Measurements from ENCODE around the gene ADARB2.

The ADARB2 gene

GRCh38 chr10:1746796-1747195 is 9.5 kb upstream of the ADARB2 start:
- TF ChIP-seq, protein P1, sequence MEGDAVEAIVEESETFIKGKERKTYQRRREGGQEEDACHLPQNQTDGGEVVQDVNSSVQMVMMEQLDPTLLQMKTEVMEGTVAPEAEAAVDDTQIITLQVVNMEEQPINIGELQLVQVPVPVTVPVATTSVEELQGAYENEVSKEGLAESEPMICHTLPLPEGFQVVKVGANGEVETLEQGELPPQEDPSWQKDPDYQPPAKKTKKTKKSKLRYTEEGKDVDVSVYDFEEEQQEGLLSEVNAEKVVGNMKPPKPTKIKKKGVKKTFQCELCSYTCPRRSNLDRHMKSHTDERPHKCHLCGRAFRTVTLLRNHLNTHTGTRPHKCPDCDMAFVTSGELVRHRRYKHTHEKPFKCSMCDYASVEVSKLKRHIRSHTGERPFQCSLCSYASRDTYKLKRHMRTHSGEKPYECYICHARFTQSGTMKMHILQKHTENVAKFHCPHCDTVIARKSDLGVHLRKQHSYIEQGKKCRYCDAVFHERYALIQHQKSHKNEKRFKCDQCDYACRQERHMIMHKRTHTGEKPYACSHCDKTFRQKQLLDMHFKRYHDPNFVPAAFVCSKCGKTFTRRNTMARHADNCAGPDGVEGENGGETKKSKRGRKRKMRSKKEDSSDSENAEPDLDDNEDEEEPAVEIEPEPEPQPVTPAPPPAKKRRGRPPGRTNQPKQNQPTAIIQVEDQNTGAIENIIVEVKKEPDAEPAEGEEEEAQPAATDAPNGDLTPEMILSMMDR (IDR thresholded peaks at IDR 0.05; ENCODE audit: insufficient read depth, low read length, missing control alignments) = no peak
- H3K4me3 ChIP-seq (ENCODE audit: low read depth, low read length) = no peak overlapping the region
- DNase-seq (ENCODE audit: low read depth, low spot score) = no peak
- POLR2A ChIA-PET = no interaction called here
- CTCF ChIA-PET = no interaction called here

DNA sequence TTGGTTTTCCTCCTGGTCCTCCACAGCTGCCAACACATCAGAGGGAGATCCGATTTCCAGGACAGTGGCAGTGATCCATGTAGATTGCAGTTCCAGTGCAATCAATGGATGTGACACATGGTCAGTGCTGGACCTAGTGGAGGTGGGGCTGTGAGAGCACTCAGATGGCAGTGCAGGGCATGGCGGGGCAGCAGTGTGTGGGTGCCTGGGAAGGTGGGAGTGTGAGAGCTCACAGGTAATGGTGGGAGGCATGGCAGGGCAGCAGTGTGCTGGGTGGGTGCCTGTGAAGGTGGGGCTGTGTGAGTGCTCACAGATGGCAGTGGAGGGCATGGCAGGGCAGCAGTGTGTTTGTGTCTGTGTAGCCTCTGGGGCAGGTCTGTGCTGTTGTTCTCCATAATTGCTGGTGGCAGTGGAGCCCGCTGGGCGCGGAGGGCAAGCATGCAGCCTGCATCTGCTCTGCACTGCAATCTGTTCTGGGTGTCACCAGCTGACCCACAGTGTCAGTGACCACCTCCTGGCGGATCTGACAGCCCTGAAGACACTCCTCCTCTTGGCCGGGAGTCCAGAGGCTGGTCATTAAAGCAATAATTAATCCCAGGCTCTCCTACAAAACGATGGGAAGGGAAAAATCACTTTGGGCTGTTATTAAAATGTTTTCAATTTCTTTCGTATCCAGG is 8.6 kb upstream of the ADARB2 start:
- ChIA-PET CTCF (no interaction called here), POLR2A (no interaction called here)
- TF ChIP-seq, protein P1 (IDR thresholded peaks at IDR 0.05; ENCODE audit: insufficient read depth, low read length, missing control alignments) = no peak
- no peak overlapping the region for H3K4me3 ChIP-seq (ENCODE audit: low read depth, low read length)
- no peak for DNase-seq (ENCODE audit: low read depth, low spot score)

GRCh38 chr10:1744524-1744923 is 7.2 kb upstream of the ADARB2 start:
- POLR2A ChIA-PET = no interaction called here

GRCh38 chr10:1743141-1743540 is 5.8 kb upstream of the ADARB2 start:
- TF ChIP-seq, protein P1 (IDR thresholded peaks at IDR 0.05; ENCODE audit: insufficient read depth, low read length, missing control alignments) = no peak
- ChIA-PET CTCF (no interaction called here), POLR2A (no interaction called here)

More at GRCh38 chr10:1744524-1744923, 7.2 kb upstream of the ADARB2 start:
- no peak for DNase-seq (ENCODE audit: low read depth, low spot score)
- H3K4me3 ChIP-seq (ENCODE audit: low read depth, low read length) = no peak overlapping the region
- CTCF ChIA-PET = no interaction called here
- TF ChIP-seq, protein P1 (IDR thresholded peaks at IDR 0.05; ENCODE audit: insufficient read depth, low read length, missing control alignments) = no peak

GRCh38 chr10:1741450-1741849 is 4.1 kb upstream of the ADARB2 start:
- TF ChIP-seq, protein P1 (IDR thresholded peaks at IDR 0.05; ENCODE audit: insufficient read depth, low read length, missing control alignments) = no peak
- ChIA-PET POLR2A (no interaction called here), CTCF (no interaction called here)
- DNase-seq (ENCODE audit: low read depth, low spot score) = no peak
- no peak overlapping the region for H3K4me3 ChIP-seq (ENCODE audit: low read depth, low read length)

More at GRCh38 chr10:1743141-1743540, 5.8 kb upstream of the ADARB2 start:
- no peak for DNase-seq (ENCODE audit: low read depth, low spot score)
- H3K4me3 ChIP-seq (ENCODE audit: low read depth, low read length) = no peak overlapping the region

DNA sequence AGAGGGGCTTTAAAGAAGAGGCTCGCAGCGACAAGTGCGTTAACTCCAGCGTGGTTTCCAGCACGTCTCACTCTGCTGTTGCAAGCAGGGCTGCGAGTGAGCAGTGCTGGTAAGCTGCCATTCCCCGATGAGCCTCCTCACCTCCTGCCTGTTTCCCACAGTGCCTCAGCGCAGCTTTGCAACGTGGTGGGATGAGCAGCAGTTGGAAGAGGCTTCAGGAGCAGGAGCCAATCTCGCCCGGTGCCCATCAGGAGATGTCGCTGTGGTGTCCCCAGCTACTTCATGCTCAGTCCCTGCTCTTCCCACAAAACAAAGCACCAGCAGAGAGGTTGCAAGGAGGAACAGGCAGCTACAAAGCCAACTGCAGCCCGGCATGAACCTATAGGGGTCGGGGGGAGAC is 2.4 kb upstream of the ADARB2 start:
- TF ChIP-seq, protein P1 (IDR thresholded peaks at IDR 0.05; ENCODE audit: insufficient read depth, low read length, missing control alignments) = no peak
- H3K4me3 ChIP-seq (ENCODE audit: low read depth, low read length) = no peak overlapping the region
- no peak for DNase-seq (ENCODE audit: low read depth, low spot score)
- ChIA-PET POLR2A (no interaction called here), CTCF (no interaction called here)

All from AG04449 (cell line).